Nephron progenitor cell (in vitro differentiated cells): ENCODE data around the gene EGFL8.
"Not testable (repeated sequence)": the region's sequence is repeated elsewhere in the genome, so short reads cannot be mapped to it uniquely, and the experiment has no call there.

Source experiments
- DNase-seq: peaks from one replicate; pipeline ENCODE4 v3.0.0; 2021
- H3K27ac Mint-ChIP-seq: 2 replicates; pipeline ENCODE4 v1.8.0; 2021; ENCODE audit warnings: mild to moderate bottlenecking, moderate library complexity, mixed read lengths
- H3K27me3 Mint-ChIP-seq: 2 replicates; pipeline ENCODE4 v1.8.0; 2021; ENCODE audit warnings: mild to moderate bottlenecking, low read depth, mixed read lengths; ENCODE audit not compliant: poor library complexity
- H3K36me3 Mint-ChIP-seq: 2 replicates; pipeline ENCODE4 v1.8.0; 2021; ENCODE audit warnings: low read depth, mixed read lengths
- H3K4me1 Mint-ChIP-seq: 2 replicates; pipeline ENCODE4 v1.8.0; 2021; ENCODE audit warnings: mixed read lengths
- H3K4me3 Mint-ChIP-seq: 2 replicates; pipeline ENCODE4 v1.8.0; 2021; ENCODE audit warnings: mild to moderate bottlenecking, moderate library complexity, mixed read lengths
- H3K9me3 Mint-ChIP-seq: 2 replicates; pipeline ENCODE4 v1.8.0; 2021; ENCODE audit warnings: mild to moderate bottlenecking, moderate library complexity, mixed read lengths
- CTCF ChIP-seq: fragments of 200-600 bp; sonication (generic); IDR thresholded peaks from 2 replicates; pipeline ENCODE4 v1.5.0; 2021; ENCODE audit warnings: antibody characterized with exemption

The EGFL8 gene

GRCh38 chr6:32187009-32187709 is 22.8 kb downstream of the EGFL8 start:
- H3K9me3 Mint-ChIP-seq = no peaks in the 10 kb centered on the region
- H3K36me3 Mint-ChIP-seq = peaks cover 25% of the 10 kb centered on the region

GRCh38 chr6:32187725-32188380 is 23.5 kb downstream of the EGFL8 start:
- Mint-ChIP-seq H3K36me3 (peaks cover 25% of the 10 kb centered on the region), H3K4me3 (peak overlapping the region; percentile 97), H3K4me1 (peaks cover 69% of the 10 kb centered on the region), H3K27ac (peak overlapping the region; percentile 97)
- not testable (repeated sequence) for DNase-seq, H3K27me3 Mint-ChIP-seq, H3K9me3 Mint-ChIP-seq

More at GRCh38 chr6:32187009-32187709, 22.8 kb downstream of the EGFL8 start:
- no peak for TF ChIP-seq CTCF
- H3K4me1 Mint-ChIP-seq = peaks cover 62% of the 10 kb centered on the region
- H3K27ac Mint-ChIP-seq = peak overlapping the region; percentile 97
- peak overlapping the region; percentile 97 for H3K4me3 Mint-ChIP-seq
- H3K27me3 Mint-ChIP-seq = no peaks in the 10 kb centered on the region
- DNase-seq = no peak

GRCh38 chr6:32188381-32189068 is 24.1 kb downstream of the EGFL8 start:
- no peaks in the 10 kb centered on the region for H3K9me3 Mint-ChIP-seq
- no peaks in the 10 kb centered on the region for H3K27me3 Mint-ChIP-seq
- DNase-seq = no peak
- peak overlapping the region; percentile 97 for H3K4me3 Mint-ChIP-seq
- H3K27ac Mint-ChIP-seq = peak overlapping the region; percentile 96
- peaks cover 25% of the 10 kb centered on the region for H3K36me3 Mint-ChIP-seq
- H3K4me1 Mint-ChIP-seq = peaks cover 76% of the 10 kb centered on the region
- no peak for TF ChIP-seq CTCF

GRCh38 chr6:32189069-32189741 is 24.8 kb downstream of the EGFL8 start:
- H3K4me1 Mint-ChIP-seq = peaks cover 83% of the 10 kb centered on the region
- TF ChIP-seq CTCF = no peak
- H3K9me3 Mint-ChIP-seq = no peaks in the 10 kb centered on the region
- H3K4me3 Mint-ChIP-seq = peak overlapping the region; percentile 97
- no peak for DNase-seq
- peak overlapping the region; percentile 96 for H3K27ac Mint-ChIP-seq
- peaks cover 25% of the 10 kb centered on the region for H3K36me3 Mint-ChIP-seq
- H3K27me3 Mint-ChIP-seq = no peaks in the 10 kb centered on the region

- TF ChIP-seq CTCF = no peak
- peaks cover 25% of the 10 kb centered on the region for H3K36me3 Mint-ChIP-seq
- no peak overlapping the region for H3K27ac Mint-ChIP-seq
- H3K9me3 Mint-ChIP-seq = no peaks in the 10 kb centered on the region
- peak overlapping the region; percentile 97 for H3K4me3 Mint-ChIP-seq
- DNase-seq = no peak
- no peaks in the 10 kb centered on the region for H3K27me3 Mint-ChIP-seq
- H3K4me1 Mint-ChIP-seq = peaks cover 87% of the 10 kb centered on the region
Observed at GRCh38 chr6:32189742-32190053, 25.3 kb downstream of the EGFL8 start.
